ENCODE measurements around the gene EMSY. TPM values are rescaled to one million over a fixed set of nuclear protein-coding genes. Genes with fewer than 3 reads are reported as not detected.

Gene EMSY
- total and polyA plus RNA-seq, 12 donors: 5.9 to 23.4 (median 16.9) TPM

GRCh38 chr11:76456571-76456970 is 11.8 kb downstream of the EMSY start:
- H3K36me3 ChIP-seq: peaks cover 0 to 99% (median 4%) of the 10 kb centered on the region in 9 donors
- no peak for ATAC-seq
- H3K27ac ChIP-seq: no peak overlapping the region

GRCh38 chr11:76459299-76459698 is 14.5 kb downstream of the EMSY start:
- peak in 7 of 9 donors; percentile 12 to 48 (median 38) for TF ChIP-seq CTCF (IDR thresholded peaks at IDR 0.05)
- peaks cover 0 to 10% (median 5%) of the 10 kb centered on the region in 9 donors for H3K4me1 ChIP-seq
- no peak overlapping the region for H3K27ac ChIP-seq
- WGBS, 2 donors: 74 to 82% methylated on average over 4 of the region's 4 CpGs
- DNase-seq (no peak), ATAC-seq (no peak)
- no peaks in the 10 kb centered on the region for H3K27me3 ChIP-seq
- no peaks in the 10 kb centered on the region for H3K9me3 ChIP-seq
- intact Hi-C loops (cut with DNase I): no loop called here
- peaks cover 0 to 90% (median 11%) of the 10 kb centered on the region in 9 donors for H3K36me3 ChIP-seq
- no peak overlapping the region for H3K4me3 ChIP-seq

More at GRCh38 chr11:76456571-76456970, 11.8 kb downstream of the EMSY start:
- no peak for DNase-seq
- TF ChIP-seq CTCF (IDR thresholded peaks at IDR 0.05): no peak
- Histone ChIP-seq H3K4me3 (no peak overlapping the region), H3K4me1 (peaks cover 0 to 10% (median 5%) of the 10 kb centered on the region in 9 donors), H3K27me3 (no peaks in the 10 kb centered on the region), H3K9me3 (no peaks in the 10 kb centered on the region)
- intact Hi-C loops (cut with DNase I): no loop called here
- WGBS, 2 donors: 80 to 85% methylated on average over 2 of the region's 2 CpGs

GRCh38 chr11:76459846-76460245 is 15.0 kb downstream of the EMSY start:
- DNase-seq (no peak), ATAC-seq (peak in 4 of 8 donors; percentile 33 to 84 (median 68))
- H3K4me1 ChIP-seq: peaks cover 0 to 10% (median 5%) of the 10 kb centered on the region in 9 donors
- no peak for TF ChIP-seq CTCF (IDR thresholded peaks at IDR 0.05)
- peaks cover 0 to 90% (median 15%) of the 10 kb centered on the region in 9 donors for H3K36me3 ChIP-seq
- no peaks in the 10 kb centered on the region for H3K9me3 ChIP-seq
- H3K27ac ChIP-seq: no peak overlapping the region
- intact Hi-C loops (cut with DNase I): no loop called here
- H3K27me3 ChIP-seq: no peaks in the 10 kb centered on the region
- WGBS, 2 donors: 47 to 60% methylated on average over 3 of the region's 3 CpGs
- no peak overlapping the region for H3K4me3 ChIP-seq

GRCh38 chr11:76462317-76462716 is 17.5 kb downstream of the EMSY start:
- no peak for TF ChIP-seq CTCF (IDR thresholded peaks at IDR 0.05)
- Histone ChIP-seq H3K4me3 (no peak overlapping the region), H3K4me1 (peaks cover 0 to 10% (median 5%) of the 10 kb centered on the region in 9 donors), H3K27ac (no peak overlapping the region), H3K9me3 (no peaks in the 10 kb centered on the region), H3K36me3 (peaks cover 0 to 90% (median 15%) of the 10 kb centered on the region in 9 donors), H3K27me3 (no peaks in the 10 kb centered on the region)
- ATAC-seq (no peak), DNase-seq (no peak)
- intact Hi-C loops (cut with DNase I): no loop called here

Measured in heart right ventricle (tissue), 16 donors.